HG03060 (cell line): ENCODE measurements around the gene CACNG1.
"Not testable (repeated sequence)": the region's sequence is repeated elsewhere in the genome, so short reads cannot be mapped to it uniquely, and the experiment has no call there.

ENCODE experiments used
- ATAC-seq: cut with Tn5 transposase; IDR thresholded peaks from one replicate; pipeline ENCODE4 v1.9.1; 2021; ENCODE audit warnings: low read depth, moderate number of reproducible peaks; ENCODE audit not compliant: unreplicated experiment

CACNG1 gene

DNA sequence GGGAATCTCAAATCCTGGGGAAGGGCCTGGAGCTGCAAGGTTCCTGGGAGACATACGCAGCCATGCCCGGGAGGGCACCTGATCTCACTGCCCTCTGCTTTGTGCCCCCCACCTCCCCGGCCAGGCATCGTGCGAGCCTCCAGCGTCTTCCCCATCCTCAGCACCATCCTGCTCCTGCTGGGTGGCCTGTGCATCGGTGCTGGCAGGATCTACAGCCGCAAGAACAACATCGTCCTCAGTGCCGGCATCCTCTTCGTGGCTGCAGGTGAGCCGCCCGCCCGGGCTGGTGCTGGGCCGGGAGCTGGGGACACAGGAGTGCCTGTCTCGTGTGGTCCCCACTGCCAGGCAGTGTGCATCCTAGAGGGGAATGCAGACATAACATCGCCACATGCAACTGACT lies 19.6 kb upstream of the CACNG1 start:
- ATAC-seq, result no peak

DNA sequence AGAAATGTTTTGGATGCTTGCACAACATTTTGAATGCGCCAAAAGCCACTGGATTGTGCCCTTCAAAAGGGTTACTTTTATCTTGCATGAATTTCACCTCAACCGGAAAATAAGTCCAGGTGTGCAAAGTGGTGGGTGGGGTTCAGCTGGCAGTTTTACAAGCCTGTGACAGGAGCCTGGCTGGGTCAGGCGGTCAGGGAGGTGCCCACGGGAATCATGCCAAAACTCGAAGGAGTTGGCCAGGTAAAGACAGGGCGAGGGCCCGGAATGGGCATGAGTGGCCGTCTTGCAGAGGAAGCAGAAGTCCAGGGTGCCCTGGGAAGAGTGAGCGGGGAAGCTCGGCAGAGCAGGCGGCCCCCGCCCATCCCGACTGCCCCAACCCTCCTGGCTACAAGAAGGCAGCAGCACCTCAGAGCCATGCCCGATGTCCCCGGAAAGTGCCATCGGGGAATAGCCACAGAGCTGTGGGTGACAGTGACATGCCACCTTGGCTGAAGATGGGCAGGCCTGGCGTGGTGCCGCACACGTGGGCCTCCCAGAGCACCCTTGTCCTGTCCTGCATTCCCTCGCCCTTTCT lies 19.1 kb upstream of the CACNG1 start:
- ATAC-seq, result no peak

DNA sequence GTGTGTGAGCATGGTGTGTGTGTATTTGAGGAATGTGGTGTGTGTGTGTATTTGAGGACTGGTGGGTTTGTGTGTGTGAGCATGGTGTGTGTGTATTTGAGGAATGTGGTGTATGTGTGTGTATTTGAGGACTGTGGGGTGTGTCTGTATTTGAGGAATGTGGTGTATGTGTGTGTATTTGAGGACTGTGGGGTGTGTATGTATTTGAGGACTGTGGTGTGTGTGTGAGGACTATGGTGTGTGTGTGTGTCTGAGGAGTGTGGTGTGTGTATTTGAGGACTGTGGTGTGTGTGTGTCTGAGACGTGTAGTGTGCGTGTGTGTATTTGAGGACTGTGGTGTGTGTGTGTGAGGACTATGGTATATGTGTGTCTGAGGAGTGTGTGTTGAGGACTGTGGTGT lies 18.0 kb upstream of the CACNG1 start:
- ATAC-seq, result no peak

DNA sequence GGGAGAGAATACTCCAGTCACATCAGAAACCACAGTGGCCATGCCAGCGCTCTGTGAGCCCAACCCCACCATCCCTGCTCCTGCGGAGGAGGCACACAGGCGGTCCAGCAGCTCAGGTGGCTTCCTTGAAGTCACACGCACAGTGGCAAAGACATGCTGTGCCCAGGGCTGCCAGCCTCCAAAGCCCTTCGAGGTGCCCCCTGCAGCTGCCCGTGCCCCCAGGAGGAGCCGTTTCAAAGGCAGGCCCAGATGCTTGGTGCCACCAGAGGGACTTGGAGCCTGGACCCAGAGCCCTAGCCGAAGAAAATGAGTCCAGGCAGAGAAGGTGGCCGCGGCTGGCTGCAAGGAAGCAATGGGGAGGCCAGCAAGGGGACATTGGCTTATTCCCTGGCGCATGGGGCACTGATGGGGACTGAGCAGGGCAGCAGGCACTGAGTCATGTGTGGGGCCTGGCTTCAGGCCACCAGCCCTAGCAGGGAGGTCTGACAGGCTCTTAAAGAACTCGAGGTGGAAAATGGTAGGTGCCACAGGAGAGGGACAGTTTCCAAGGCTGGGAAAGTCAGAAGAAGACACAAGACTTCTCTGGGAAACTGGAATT lies 17.2 kb upstream of the CACNG1 start:
- no peak for ATAC-seq

DNA sequence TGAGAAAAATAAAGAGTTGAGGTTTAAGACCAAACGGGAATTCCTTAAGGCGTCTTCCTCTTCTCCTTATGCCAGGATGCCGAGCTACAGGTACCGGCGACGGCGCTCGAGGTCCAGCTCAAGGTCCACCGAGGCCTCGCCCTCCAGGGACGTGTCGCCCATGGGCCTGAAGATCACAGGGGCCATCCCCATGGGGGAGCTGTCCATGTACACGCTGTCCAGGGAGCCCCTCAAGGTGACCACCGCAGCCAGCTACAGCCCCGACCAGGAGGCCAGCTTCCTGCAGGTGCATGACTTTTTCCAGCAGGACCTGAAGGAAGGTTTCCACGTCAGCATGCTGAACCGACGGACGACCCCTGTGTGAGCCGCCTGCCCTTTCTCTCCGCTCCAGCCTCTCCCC lies 13.7 kb upstream of the CACNG1 start:
- ATAC-seq, result no peak

DNA sequence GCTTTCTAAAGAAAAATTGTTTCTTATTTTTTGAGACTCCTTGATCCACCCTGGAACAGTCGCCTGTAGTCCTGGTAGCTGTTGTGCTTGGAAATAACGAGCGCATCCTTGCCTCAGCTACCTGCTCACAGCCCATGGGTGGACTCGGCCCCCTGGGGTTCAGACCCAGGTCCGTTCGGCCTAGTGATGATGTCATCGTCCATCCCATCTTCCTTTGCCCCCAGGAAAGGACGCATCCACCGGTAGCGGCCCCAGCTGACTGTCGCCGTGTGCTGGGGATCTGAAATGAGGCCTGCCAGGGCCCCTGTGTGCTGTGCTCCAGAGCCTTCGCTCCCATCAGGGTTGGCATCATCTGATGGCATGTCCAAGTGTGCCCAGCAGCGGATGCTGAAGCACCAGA lies 12.0 kb upstream of the CACNG1 start:
- ATAC-seq, result no peak

DNA sequence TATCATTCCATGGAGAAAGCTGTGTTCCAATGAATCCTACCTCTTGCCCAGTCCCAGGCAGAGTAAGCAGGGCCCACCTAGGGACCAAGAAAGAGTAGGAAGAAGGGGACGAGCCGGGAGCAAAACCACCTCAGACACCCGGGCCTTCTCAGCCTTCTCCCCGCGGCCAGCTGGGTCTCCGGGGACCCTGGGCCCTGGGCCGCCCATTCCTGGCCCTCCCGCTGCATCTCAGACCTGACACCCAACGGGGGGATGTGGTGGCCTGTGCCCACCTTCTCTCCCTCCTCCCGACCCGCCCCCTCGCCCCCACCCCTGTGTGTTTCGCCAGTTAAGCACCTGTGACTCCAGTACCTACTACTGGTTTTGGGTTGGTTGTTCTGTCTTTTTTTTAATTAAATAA lies 11.4 kb upstream of the CACNG1 start:
- no peak for ATAC-seq

DNA sequence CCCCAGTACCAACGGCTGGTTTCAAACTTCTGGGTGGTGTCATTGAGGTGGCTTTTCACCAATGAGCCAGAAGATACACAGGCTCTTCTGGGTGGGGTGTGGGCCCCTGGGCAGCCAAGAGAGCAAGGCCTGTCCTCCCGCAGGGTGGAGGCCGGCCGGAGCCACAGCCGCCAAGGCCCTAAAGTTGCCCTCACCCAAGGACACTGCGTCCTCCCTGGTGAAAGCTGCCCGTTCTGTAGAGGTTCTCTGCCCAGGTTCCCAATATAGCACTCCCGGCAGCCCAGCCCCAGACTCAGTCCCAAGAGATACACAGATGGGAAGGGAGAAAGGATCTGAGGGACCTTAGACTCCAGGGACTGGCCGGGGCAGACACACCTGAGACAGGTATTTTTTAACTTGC lies 10.7 kb upstream of the CACNG1 start:
- ATAC-seq, result no peak

DNA sequence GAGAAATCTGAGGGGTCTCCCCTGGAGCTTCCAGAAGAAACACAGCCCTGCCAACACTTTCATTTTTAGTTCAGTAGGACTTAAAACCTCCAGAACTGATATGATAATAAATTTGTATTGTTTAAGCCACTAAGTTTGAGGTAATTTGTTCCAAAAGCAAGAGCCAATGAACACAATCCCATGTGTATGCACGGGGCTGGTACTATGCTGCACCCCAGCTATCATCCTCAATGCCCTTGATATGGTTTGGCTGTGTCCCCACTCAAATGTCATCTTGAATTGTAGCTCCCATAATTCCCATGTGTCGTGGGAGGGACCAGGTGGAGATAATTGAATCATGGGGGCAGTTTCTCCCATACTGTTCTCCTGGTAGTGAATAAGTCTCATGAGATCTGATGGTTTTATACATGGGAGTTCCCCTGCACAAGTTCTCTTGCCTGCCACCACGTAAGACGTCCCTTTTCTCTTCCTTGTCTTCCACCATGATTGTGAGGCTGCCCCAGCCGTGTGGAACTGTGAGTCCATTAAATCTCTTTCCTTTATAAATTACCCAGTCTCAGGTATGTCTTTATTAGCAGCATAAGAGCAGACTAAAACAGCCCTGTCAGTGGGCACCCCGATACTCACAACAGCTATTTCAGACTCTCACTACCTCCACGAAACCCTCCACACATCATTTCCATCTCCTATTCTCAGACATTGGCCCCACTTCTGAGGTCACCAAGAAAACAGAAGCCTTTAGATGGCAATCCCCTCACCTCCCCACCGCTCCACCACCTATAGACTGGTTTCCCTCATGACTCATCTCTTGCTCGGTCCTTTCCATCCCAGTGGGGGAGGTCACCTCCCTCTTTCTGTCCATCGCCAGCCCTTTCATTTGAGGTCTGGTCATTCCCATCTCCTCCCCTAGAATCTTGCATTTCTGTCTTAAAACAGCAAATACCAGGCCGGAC lies 8.9 kb upstream of the CACNG1 start:
- ATAC-seq, result no peak

DNA sequence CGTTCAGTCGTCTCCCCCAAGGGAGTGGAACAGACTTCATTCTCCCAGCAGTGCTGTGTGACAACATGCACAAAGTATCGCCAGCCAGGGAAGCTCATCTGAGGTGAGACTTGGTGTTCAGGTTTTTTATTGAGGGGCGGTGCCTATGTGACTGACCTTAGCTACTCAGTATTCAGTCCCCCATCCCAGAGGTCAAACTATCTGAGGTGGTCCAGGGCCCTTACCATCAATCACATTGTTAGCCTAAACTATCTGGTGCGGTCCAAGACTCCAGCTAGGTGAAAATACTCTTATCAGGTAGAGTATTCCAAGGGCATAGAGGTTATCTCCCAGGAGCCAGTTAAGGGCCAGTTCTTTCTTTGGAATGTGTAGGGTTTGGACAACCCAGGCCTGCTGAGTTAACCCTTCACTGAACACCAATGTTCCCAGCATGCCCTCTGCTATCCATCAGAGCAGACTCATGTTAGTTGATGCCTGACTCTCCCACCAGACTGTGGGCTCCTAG lies 5.4 kb upstream of the CACNG1 start:
- ATAC-seq, result no peak

DNA sequence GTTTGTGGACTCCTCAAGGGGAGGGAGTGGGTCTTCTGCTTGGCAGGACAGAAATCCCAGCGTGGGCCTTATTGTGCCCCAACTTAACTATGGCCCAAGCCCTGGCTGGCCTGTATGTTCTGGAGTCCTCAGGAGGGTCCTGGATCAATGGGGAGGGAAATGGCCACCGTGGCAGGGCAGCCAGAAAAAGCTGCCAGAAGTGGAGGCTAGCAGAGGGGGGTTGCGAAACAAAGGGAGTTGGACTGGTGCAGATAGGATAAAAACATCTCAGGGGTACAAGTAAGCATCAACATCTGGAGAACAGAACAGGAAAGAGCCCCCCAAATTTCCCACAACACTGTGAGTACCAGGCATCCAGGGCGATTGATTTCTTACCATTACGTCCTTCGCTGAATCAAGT lies 3.7 kb upstream of the CACNG1 start:
- no peak for ATAC-seq

DNA sequence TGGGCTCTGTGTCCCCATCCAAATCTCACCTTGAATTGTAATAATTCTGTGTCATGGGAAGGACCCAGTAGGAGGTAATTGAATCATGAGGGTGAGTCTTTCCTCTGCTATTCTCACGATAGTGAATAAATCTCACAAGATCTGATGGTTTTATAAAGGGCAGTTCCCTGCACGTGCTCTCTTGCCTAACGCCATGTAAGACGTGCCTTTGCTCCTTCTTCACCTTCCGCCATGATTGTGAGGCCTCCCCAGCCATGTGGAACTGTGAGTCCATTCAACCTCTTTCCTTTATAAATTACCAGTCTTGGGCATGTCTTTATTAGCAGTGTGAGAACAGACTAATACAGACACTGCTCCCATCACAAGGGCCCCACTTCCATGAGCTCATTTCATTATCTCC lies 3.2 kb upstream of the CACNG1 start:
- ATAC-seq, result not testable (repeated sequence)

DNA sequence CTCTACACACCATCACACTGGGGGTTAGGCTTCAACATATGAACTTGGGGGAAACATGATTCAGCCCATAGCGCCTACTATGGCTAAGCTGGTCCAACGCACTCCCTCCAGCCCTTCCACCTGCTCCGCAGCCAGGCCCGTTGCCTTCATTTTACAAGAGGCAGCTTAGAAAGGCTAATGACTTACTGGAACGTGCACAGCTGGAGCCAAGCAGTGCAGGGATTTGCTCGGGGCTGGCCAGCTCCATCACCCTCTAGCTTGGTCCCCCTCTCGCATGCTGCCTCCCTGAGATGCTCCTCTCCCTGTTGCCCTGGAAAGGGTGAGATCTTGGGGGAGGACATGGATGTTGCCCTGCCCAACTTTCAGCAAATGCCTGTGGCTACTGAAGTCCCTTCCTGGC lies 2.8 kb upstream of the CACNG1 start:
- no peak for ATAC-seq

DNA sequence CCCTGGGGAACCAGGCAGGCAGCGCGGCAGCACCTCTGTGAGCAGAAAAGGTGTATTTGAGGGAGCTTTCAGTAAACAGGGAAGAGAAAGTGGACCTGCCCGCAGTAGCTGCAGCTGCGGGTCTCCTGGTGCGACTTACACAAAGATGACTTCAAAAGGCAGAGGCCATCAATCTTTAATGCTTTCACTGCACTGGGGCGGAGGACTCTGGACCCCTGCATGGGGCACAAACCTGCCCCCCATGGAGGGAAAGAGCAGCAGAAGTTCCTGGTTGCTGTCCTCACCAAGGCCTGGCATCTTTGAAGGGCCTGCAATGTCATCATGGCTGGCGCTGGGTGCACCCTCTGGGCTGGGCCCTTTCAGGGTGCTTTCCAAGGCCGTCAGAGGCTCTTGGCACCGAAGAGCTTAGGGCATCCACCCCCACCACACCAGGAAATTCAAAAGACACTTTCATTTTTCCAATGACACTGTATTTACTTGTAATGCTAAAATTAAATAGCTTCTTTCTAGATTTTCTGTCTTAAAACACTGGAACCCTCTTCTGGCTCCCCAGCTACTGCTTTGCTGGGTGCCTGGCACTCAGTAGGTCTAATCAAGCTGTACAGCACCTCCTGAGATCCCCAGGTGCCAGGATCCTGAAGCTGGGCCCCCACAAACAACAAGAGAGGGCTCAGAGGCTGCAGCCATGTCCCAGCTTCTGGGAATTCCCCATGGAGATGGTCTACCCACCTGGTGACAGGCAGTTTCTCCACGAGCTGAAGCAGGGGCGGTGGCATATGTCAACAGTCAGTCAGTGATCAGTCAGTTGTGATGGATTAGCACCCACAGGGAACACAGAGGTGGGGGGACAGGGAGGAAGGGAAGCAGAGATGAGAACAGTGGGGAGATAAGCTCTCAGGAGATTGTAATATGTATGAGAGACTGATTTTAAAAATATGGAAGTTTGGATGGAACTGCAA lies 2.1 kb upstream of the CACNG1 start:
- no peak for ATAC-seq

DNA sequence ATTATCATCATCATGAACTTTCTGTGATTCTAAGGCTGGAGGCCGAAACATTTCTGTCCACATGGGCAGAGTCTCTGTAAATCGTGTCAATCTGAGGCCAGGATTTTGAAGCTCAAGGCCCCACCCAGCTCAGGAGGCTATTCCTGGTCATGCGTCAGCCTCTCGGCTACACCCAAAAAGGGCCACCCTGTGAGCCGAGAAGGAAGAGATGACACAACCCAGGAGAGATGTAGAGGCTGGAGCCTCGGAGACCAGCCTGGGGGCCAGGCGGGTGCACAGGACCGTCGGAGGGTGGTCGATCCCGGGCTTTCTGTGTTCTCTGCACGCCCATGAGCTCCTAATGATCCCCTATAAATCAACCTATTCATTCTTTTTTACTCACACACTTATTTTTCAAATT lies 1.1 kb upstream of the CACNG1 start:
- no peak for ATAC-seq

DNA sequence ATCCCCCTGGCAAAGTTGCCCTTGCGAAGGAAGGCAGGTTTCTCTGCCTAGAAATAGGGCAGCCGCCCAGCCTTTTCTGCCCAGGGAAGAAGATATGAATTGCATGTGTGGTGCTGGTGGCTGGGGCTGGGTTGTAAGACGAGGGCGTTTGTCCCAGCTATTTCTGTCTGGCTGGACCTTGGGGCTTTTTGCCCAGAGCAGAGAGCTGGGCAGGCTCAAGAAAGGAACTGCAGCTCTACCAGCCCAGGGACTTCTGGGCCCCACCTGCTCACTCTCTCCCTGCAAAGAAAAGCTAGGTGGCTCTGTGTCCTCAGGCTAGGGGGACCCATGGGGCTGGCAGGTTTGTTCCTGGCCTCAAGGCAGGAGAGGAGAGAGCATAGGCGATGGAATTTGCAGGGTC lies 586 bp downstream of the CACNG1 start:
- no peak for ATAC-seq

DNA sequence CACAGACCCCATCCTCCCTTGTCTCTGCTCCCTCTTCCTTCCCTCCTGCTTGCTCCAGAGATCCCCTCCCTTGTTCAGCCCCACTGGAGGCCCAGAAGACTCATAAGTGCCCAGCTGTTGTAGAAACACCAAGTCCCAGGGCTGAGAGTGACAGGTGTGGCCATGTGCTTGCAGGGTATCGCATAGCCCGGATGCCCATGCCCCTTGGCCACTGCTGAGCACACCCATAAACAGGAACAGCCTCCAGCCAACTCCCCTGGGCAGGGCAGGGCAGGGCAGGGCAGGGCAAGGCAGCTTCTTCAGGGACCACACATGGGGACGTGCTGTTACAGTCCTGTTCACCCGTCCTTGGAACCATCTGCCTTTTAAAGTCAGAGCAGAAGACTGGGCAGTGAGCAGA lies 2.0 kb downstream of the CACNG1 start:
- ATAC-seq, result no peak

DNA sequence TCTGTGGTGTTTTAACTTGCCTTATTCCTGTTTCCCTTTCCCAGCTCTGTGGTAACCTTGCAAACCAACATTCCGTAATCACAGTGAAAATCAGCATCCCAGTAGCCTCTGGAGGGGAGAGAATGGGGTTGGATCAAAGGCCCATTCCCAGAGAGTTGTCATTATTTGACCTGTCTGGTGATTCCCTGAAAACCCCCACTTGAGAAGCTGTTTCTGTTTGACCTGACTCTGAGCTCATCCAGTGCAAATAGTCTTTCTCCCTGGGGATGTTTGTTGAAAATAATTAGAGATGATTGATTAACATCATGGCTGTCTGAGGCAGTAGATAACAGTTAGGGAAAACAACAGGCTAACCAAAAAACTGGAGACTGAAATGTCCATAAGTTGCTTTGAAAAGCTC lies 3.0 kb downstream of the CACNG1 start:
- ATAC-seq, result no peak

DNA sequence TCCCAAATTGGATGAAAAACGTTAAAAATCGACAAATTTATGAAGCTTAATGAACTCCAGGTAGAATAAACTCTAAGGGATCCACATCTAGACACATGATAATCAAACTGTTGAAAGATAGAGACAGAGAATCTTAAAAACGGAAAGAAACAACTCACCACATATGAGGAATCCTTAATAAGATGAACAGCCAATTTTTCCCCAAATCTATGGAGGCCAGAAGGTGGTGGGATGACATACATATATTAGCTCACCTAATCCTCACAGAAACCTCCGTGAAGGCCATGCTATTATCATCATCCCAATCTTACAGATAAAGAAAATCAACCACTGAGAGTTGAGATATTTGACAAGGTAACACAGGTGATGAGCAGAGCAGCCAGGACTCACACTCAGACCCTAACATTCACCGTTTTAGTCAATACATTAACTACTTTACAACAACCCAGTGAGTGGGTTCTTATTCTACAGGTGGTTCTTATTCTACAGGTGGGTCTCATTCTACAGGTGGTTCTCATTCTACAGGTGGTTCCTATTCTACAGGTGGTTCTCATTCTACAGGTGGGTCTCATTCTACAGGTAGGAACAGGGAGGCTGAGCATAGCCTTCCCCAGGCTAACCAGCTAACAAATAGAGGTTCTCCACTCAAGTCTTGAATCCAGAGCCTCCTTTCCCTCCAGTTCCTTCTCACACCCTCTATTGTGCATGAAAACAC lies 4.8 kb downstream of the CACNG1 start:
- no peak for ATAC-seq

DNA sequence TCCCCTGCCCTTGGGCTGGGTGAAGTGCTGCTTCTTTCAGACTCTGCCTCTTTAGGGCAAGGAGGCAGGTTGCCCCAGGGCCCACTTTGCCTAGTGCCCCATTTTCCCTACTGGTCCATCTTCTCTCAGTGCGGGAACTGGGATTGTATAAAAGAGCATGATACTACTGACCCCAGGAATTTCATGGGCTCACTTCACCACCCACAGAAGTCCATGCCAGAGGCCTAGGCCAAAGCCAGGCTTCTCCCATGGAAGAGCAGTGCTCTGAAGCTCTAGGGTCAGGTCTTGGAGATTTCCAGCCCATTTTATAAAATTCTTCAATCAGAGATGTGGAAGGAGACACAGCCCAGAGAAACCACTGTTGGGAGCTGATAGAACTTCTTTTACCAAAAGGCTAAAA lies 5.7 kb downstream of the CACNG1 start:
- no peak for ATAC-seq
